Adrenal gland (tissue), 5 donors: ENCODE data around the gene BBS9.

Experiments
- CTCF ChIP-seq, 6 experiments: fragments of 450-650 bp in 4 of 6; fragments of 200-600 bp in 2 of 6; sonication (generic) in 1 of 6; IDR thresholded peaks; 1 replicate in 5 of 6; 2 replicates in 1 of 6; pipeline versions ENCODE4 v1.5.1 to v1.8.0; 2016 to 2021; ENCODE audit warnings: antibody characterized with exemption in 6 of 6, mild to moderate bottlenecking in 2 of 6, moderate library complexity in 1 of 6
- POLR2A ChIP-seq, 2 donors: fragments of 450-650 bp; IDR thresholded peaks; one replicate each; pipeline ENCODE4 v1.6.1; 2017; ENCODE audit warnings: antibody characterized with exemption in 2 of 2, mild to moderate bottlenecking in 2 of 2, moderate library complexity in 1 of 2
- donor health status: DM: no; HTN: no; CAD: no.

GRCh38 chr7:33118383-33118782 is 11.0 kb upstream of the BBS9 start:
- TF ChIP-seq CTCF (IDR thresholded peaks at IDR 0.05) (no peak), POLR2A (IDR thresholded peaks at IDR 0.05) (no peak)
